Subcutaneous abdominal adipose tissue (tissue), 5 donors: ENCODE measurements around the gene ZNF484.
"Not testable (repeated sequence)": the region's sequence is repeated elsewhere in the genome, so short reads cannot be mapped to it uniquely, and the experiment has no call there.

ENCODE experiments used
- H3K27ac ChIP-seq: one replicate; pipeline ENCODE4 v1.7.0; 2013; ENCODE audit warnings: low read depth, mild to moderate bottlenecking, inconsistent platforms, low read length, moderate library complexity
- H3K27me3 ChIP-seq, 5 donors: one replicate each; pipeline ENCODE4 v1.7.0; 2013; ENCODE audit warnings: low read length in 5 of 5, inconsistent platforms in 1 of 5; ENCODE audit not compliant: control insufficient read depth in 5 of 5, insufficient read depth in 4 of 5
- H3K36me3 ChIP-seq, 5 donors: one replicate each; pipeline ENCODE4 v1.7.0; 2013; ENCODE audit warnings: low read length in 5 of 5; ENCODE audit not compliant: control insufficient read depth in 5 of 5, insufficient read depth in 5 of 5
- H3K4me1 ChIP-seq, 5 donors: one replicate each; pipeline ENCODE4 v1.7.0; 2013; ENCODE audit warnings: low read length in 5 of 5, mild to moderate bottlenecking in 3 of 5, moderate library complexity in 1 of 5; ENCODE audit not compliant: control insufficient read depth in 5 of 5, insufficient read depth in 5 of 5
- H3K4me3 ChIP-seq, 5 donors: one replicate each; pipeline ENCODE4 v1.7.0; 2013; ENCODE audit warnings: low read length in 5 of 5, low read depth in 1 of 5
- H3K9ac ChIP-seq, 5 donors: one replicate each; pipeline ENCODE4 v1.7.0; 2013; ENCODE audit warnings: low read length in 5 of 5, mild to moderate bottlenecking in 4 of 5, moderate library complexity in 3 of 5
- H3K9me3 ChIP-seq, 5 donors: one replicate each; pipeline ENCODE4 v1.7.0; 2013; ENCODE audit warnings: low read length in 5 of 5; ENCODE audit not compliant: control insufficient read depth in 5 of 5
- donor health status: healthy.
- donor health status: healthy.
- donor health status: healthy.
- donor health status: healthy.
- donor health status: healthy.

ZNF484 gene

DNA sequence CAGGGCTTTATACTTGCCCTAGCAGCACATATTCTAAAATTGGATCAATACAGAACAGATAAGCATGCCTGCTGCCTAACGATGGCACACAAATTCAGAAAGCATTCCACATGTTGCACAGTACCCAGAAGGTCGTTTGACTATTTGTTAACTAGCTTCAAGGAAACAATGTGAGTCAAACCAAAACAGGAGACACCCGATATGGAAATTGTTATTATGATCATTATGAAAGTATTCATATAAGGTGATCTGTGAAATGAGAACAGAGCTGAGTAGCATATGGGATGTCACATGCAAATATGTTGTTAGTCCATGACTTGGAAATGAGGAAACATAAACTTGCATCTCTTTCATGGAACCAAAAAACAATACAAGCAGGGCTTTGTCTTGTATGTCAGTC is 56.9 kb downstream of the ZNF484 start:
- H3K9me3 ChIP-seq = no peaks in the 10 kb centered on the region
- no peaks in the 10 kb centered on the region for H3K36me3 ChIP-seq
- H3K27me3 ChIP-seq = peaks cover 0 to 6% (median 0%) of the 10 kb centered on the region in 5 donors
- H3K4me1 ChIP-seq = no peaks in the 10 kb centered on the region
- no peak overlapping the region for H3K27ac ChIP-seq
- H3K4me3 ChIP-seq = no peak overlapping the region
- H3K9ac ChIP-seq = no peak overlapping the region

- H3K27me3 ChIP-seq, H3K9ac ChIP-seq, H3K4me1 ChIP-seq, H3K36me3 ChIP-seq, H3K9me3 ChIP-seq, H3K4me3 ChIP-seq, H3K27ac ChIP-seq: not testable (repeated sequence)
Observed at GRCh38 chr9:92819898-92820297, 57.9 kb downstream of the ZNF484 start.

DNA sequence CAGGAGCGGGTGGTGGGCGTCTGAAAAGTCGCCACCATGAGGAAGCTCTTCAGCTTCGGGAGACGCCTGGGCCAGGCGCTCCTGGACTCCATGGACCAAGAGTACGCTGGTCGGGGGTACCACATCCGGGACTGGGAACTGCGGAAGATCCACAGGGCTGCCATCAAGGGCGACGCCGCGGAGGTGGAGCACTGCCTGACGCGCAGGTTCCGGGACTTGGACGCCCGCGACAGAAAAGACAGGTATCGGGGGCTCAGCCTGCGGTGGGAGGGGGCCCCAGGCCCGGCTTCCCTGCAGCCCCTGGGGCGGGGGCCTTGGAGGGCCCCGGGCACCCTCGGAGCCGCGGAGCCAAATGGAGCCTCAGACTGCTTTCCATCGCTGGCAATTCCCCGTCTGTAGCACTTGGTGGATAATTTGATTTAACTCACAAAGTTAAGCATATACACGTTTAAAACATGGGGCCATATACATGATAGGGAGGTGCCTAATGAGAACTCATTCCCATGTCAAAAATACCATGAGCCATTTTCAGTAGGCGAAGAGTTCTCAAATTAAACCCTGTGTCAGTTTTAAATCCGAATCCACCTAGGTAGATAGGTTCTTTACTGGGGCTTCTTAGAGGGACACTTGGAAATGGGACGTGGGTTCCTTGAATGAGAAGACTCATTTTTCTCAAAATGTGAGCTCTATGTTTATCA is 68.1 kb downstream of the ZNF484 start:
- H3K4me1 ChIP-seq = peaks cover 0 to 29% (median 23%) of the 10 kb centered on the region in 5 donors
- H3K36me3 ChIP-seq, H3K9ac ChIP-seq, H3K9me3 ChIP-seq, H3K27ac ChIP-seq: not testable (repeated sequence)
- peaks cover 27 to 67% (median 47%) of the 10 kb centered on the region in 5 donors for H3K27me3 ChIP-seq
- peak overlapping the region in 1 of 5 donors; percentile 44 for H3K4me3 ChIP-seq

- Histone ChIP-seq H3K4me3 (peak overlapping the region in 2 of 5 donors; percentile 8 to 44), H3K9ac (no peak overlapping the region)
Observed at GRCh38 chr9:92808726-92809451, 68.9 kb downstream of the ZNF484 start.

GRCh38 chr9:92807757-92808725 is 69.8 kb downstream of the ZNF484 start:
- Histone ChIP-seq H3K4me3 (peak overlapping the region in 2 of 5 donors; percentile 14 to 44), H3K9me3 (no peaks in the 10 kb centered on the region), H3K27ac (no peak overlapping the region), H3K27me3 (peaks cover 31 to 78% (median 62%) of the 10 kb centered on the region in 5 donors), H3K9ac (no peak overlapping the region), H3K36me3 (no peaks in the 10 kb centered on the region), H3K4me1 (peaks cover 0 to 29% (median 23%) of the 10 kb centered on the region in 5 donors)

More at GRCh38 chr9:92808726-92809451, 68.9 kb downstream of the ZNF484 start:
- peaks cover 35 to 72% (median 56%) of the 10 kb centered on the region in 5 donors for H3K27me3 ChIP-seq
- peaks cover 0 to 29% (median 23%) of the 10 kb centered on the region in 5 donors for H3K4me1 ChIP-seq
- H3K36me3 ChIP-seq = no peaks in the 10 kb centered on the region
- H3K27ac ChIP-seq = no peak overlapping the region
- no peaks in the 10 kb centered on the region for H3K9me3 ChIP-seq

DNA sequence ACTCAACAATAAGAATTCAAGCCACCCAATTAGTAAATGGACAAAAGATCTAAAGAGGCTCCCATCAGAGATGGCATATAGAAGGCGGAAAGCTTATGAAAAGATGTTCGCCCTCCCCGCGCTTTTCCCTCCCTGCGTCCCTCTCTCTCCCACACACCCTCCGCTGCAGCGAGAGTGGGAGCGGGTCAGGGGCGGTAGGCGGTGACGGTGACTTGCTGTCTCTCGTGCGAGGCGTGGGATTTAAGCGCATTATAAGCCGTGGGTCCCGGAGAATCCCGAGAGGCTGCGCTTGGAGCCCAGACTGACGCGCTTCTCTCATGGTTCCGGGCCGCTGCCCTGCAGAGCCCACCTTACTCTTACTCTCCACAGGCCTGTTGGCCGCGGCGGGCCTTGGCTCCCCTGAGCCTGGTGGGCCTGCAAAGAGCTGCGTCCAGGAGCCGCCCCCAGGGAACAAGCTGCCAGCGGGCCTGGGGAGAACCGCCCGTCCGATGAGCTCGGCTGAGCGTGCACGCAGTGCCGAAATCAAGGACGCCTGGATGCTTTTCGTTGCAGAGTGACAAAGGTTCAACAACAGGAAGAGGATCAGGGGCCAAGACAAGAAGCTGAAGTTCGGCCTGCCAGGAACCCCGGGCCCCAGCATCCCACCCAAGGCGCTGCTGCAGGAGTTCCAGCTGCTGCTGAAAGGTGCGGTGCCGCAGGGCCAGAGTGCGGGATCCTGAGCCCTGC is 70.6 kb downstream of the ZNF484 start:
- H3K36me3 ChIP-seq = no peaks in the 10 kb centered on the region
- H3K9ac ChIP-seq = no peak overlapping the region
- H3K9me3 ChIP-seq = no peaks in the 10 kb centered on the region
- peaks cover 0 to 29% (median 23%) of the 10 kb centered on the region in 5 donors for H3K4me1 ChIP-seq
- peaks cover 28 to 75% (median 62%) of the 10 kb centered on the region in 5 donors for H3K27me3 ChIP-seq
- H3K4me3 ChIP-seq = peak overlapping the region in 1 of 5 donors; percentile 22
- no peak overlapping the region for H3K27ac ChIP-seq

- Histone ChIP-seq H3K9me3 (no peaks in the 10 kb centered on the region), H3K27me3 (peaks cover 20 to 67% (median 48%) of the 10 kb centered on the region in 5 donors)
Observed at GRCh38 chr9:92804727-92805126, 73.1 kb downstream of the ZNF484 start.

GRCh38 chr9:92798358-92798757 is 79.5 kb downstream of the ZNF484 start:
- Histone ChIP-seq H3K9me3 (no peaks in the 10 kb centered on the region), H3K36me3 (no peaks in the 10 kb centered on the region), H3K9ac (no peak overlapping the region), H3K4me3 (no peak overlapping the region), H3K27ac (no peak overlapping the region), H3K27me3 (peaks cover 4 to 23% (median 14%) of the 10 kb centered on the region in 5 donors), H3K4me1 (no peaks in the 10 kb centered on the region)

More at GRCh38 chr9:92804727-92805126, 73.1 kb downstream of the ZNF484 start:
- Histone ChIP-seq H3K27ac (no peak overlapping the region), H3K9ac (no peak overlapping the region), H3K4me1 (peaks cover 0 to 28% (median 22%) of the 10 kb centered on the region in 5 donors), H3K36me3 (no peaks in the 10 kb centered on the region), H3K4me3 (no peak overlapping the region)

DNA sequence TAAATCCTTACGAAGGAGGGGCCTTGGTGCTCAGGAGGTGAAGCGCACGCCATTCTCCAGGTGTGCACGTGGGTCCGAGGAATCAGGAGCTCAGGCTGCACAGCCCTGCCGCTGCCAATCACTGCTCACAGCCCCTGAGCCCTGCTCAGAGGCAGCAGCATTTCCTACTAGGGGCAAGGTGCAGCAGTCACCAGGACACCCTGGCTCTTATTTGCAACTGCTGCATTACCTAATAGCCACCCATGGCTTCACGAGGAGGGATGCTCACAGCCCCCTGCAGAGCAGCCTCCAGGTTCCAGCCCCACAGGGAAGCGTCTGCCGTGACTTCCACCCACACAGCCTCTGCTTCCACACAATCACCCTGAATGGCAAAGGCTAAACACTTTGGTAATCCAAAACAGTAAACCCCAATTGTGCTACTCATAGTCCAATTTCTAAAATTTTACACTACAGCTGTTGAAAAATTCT is 81.5 kb downstream of the ZNF484 start:
- peaks cover 4 to 23% (median 14%) of the 10 kb centered on the region in 5 donors for H3K27me3 ChIP-seq
- not testable (repeated sequence) for H3K36me3 ChIP-seq, H3K9ac ChIP-seq, H3K27ac ChIP-seq, H3K4me1 ChIP-seq, H3K9me3 ChIP-seq, H3K4me3 ChIP-seq
